Gastroesophageal sphincter (tissue), 4 donors: ENCODE data around the gene EXOC6B. TPM values are rescaled to one million over a fixed set of nuclear protein-coding genes. Genes with fewer than 3 reads are reported as not detected.

Source experiments
- ATAC-seq: fragments of 150-250 bp; one replicate; pipeline ENCODE4 v1.9.1; 2016; ENCODE audit warnings: mild to moderate bottlenecking, moderate library complexity
- H3K27ac ChIP-seq, 4 donors: fragments of 200-600 bp; sonication (generic) in 3 of 4; 1 replicate in 3 of 4; 2 replicates in 1 of 4; pipeline ENCODE4 v1.5.1; 2016 to 2019
- H3K27me3 ChIP-seq: fragments of 200-600 bp; sonication (generic); one replicate; pipeline ENCODE4 v1.5.1; 2019
- H3K36me3 ChIP-seq, 2 donors: fragments of 200-600 bp; sonication (generic); one replicate each; pipeline ENCODE4 v1.5.1; 2019; ENCODE audit warnings: control low read depth in 1 of 2
- H3K4me1 ChIP-seq, 3 donors: fragments of 200-600 bp; sonication (generic); 1 replicate in 2 of 3; 2 replicates in 1 of 3; pipeline ENCODE4 v1.5.1; 2016 to 2019; ENCODE audit warnings: control low read depth in 2 of 3
- H3K4me3 ChIP-seq, 2 donors: fragments of 200-600 bp; sonication (generic); one replicate each; pipeline ENCODE4 v1.5.1; 2019; ENCODE audit warnings: mild to moderate bottlenecking in 1 of 2, moderate library complexity in 1 of 2
- H3K9me3 ChIP-seq, 3 donors: fragments of 200-600 bp; sonication (generic); one replicate each; pipeline ENCODE4 v1.5.1; 2017 to 2019; ENCODE audit warnings: control low read depth in 2 of 3
- EP300 ChIP-seq: sonication (generic); formaldehyde crosslinking; IDR thresholded peaks from one replicate; pipeline ENCODE4 v1.6.1; 2017; ENCODE audit warnings: antibody characterized with exemption, mild to moderate bottlenecking
- POLR2A ChIP-seq, 2 donors: fragments of 450-650 bp; IDR thresholded peaks; one replicate each; pipeline ENCODE4 v1.6.1; 2017; ENCODE audit warnings: antibody characterized with exemption in 2 of 2, mild to moderate bottlenecking in 2 of 2, moderate library complexity in 1 of 2
- POLR2AphosphoS5 ChIP-seq: sonication (generic); formaldehyde crosslinking; IDR thresholded peaks from one replicate; pipeline ENCODE4 v1.6.1; 2017; ENCODE audit warnings: antibody characterized with exemption
- WGBS, 2 donors: methylation state at CpG; one replicate each; pipeline ENCODE4 v1.1.5; 2018; ENCODE audit warnings: low coverage in 1 of 2; 5-methylcytosine and 5-hydroxymethylcytosine counted together
- total RNA-seq, 4 donors: library from RNA; depleted of rRNA; stranded (reverse); fragments of >200 nt; gene quantifications; one replicate each; pipeline ENCODE4 v1.1.0, GENCODE V29; 2016
- TF ChIP-seq, protein P1 (sequence below), 4 experiments: fragments of 200-600 bp in 2 of 4; fragments of 450-650 bp in 2 of 4; sonication (generic) in 1 of 4; IDR thresholded peaks; one replicate each; pipeline ENCODE4 v1.5.1; 2017 to 2019; ENCODE audit warnings: antibody characterized with exemption in 4 of 4, mild to moderate bottlenecking in 2 of 4, moderate library complexity in 2 of 4

Gene EXOC6B
- total RNA-seq, 4 donors from 2014 or later = 35.3 to 47.2 (median 41.2) TPM

DNA sequence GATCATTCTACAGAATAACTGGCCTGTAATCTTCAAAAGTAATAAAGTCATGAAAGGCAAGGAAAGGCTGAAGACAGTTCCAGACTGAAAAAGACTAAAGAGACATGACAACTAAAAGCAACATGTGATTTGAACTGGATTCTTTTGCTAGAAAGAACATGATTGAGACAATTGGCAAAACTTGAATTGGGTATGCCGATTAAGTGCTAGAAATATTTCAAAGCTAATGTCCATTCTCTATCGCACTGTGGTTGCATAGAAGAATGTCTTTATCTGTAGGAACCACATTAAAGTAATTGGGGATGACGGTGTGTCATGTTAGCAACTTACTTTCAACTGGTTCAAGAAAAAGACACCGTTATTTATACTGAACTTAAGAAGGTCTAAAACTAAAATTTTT is 98.5 kb downstream of the EXOC6B start:
- Histone ChIP-seq H3K27ac (no peak overlapping the region), H3K36me3 (no peaks in the 10 kb centered on the region), H3K4me3 (no peak overlapping the region), H3K4me1 (peaks cover 0 to 19% (median 3%) of the 10 kb centered on the region in 3 donors), H3K9me3 (no peaks in the 10 kb centered on the region), H3K27me3 (no peaks in the 10 kb centered on the region)
- no peak for TF ChIP-seq POLR2AphosphoS5
- no peak for TF ChIP-seq EP300
- TF ChIP-seq, protein P1, sequence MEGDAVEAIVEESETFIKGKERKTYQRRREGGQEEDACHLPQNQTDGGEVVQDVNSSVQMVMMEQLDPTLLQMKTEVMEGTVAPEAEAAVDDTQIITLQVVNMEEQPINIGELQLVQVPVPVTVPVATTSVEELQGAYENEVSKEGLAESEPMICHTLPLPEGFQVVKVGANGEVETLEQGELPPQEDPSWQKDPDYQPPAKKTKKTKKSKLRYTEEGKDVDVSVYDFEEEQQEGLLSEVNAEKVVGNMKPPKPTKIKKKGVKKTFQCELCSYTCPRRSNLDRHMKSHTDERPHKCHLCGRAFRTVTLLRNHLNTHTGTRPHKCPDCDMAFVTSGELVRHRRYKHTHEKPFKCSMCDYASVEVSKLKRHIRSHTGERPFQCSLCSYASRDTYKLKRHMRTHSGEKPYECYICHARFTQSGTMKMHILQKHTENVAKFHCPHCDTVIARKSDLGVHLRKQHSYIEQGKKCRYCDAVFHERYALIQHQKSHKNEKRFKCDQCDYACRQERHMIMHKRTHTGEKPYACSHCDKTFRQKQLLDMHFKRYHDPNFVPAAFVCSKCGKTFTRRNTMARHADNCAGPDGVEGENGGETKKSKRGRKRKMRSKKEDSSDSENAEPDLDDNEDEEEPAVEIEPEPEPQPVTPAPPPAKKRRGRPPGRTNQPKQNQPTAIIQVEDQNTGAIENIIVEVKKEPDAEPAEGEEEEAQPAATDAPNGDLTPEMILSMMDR (IDR thresholded peaks at IDR 0.05) = no peak
- TF ChIP-seq POLR2A (IDR thresholded peaks at IDR 0.05) = no peak
- 94 to 100% methylated on average over 4 of the region's 4 CpGs for WGBS, 2 donors
- ATAC-seq = no peak

DNA sequence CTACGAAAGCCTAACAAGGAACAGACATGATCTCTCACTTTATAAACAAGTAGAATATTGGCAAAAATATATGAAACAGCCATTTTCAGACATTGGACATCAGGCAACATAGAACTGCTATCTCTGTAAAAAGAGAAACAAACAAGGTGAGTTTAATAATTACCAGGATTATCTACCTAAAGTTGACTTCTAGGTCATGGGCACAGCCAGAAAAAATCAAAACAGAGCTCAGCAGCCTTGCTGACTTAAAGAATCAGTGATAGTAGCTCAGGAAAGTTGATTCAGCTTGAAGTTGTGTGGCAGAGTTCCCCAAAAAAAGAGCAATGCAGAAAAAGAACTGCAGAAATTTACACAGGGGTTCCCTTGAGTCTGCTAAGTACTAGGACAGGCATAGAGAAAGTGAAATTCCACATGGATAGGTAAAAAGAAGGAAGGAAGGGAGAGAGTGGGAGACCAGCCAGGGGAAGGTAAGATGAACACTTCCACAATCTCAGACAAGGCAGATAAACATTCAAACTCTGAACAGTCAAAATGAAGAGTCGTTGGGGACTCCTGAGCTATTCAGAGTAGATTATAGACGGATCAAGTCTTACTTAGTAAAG is 102.0 kb downstream of the EXOC6B start:
- TF ChIP-seq, protein P1 (IDR thresholded peaks at IDR 0.05) = no peak
- TF ChIP-seq EP300 (no peak), POLR2AphosphoS5 (no peak), POLR2A (IDR thresholded peaks at IDR 0.05) (no peak)

DNA sequence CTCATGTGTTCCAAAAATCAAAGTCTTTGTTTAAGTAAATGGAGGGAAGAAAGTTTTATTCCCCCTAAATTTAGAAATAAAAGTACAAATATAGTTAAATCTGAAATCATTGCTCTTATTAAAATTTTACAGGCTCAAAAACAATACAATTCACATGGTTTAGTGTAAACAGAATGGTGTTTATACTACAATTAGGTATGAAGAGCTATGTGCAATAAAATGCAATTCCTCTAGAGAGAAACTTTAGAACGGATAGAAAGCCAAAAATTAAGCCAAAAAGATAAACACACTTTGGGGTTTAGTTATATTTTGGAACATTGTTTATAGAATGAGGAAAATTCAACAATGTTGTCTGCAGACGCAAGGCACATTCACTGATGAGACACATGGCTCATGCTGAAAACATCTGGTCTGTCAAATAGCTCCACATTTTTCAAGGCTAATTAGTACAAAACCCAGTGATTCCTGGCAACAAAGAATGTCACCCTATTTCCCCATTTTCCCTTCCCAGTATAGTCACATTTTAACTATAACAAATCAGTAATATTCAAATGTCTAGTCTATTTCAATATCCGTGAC is 103.3 kb downstream of the EXOC6B start:
- no peaks in the 10 kb centered on the region for H3K36me3 ChIP-seq
- no peaks in the 10 kb centered on the region for H3K27me3 ChIP-seq
- H3K4me1 ChIP-seq = peaks cover 0 to 18% (median 3%) of the 10 kb centered on the region in 3 donors
- no peak overlapping the region for H3K4me3 ChIP-seq
- H3K9me3 ChIP-seq = no peaks in the 10 kb centered on the region
- no peak overlapping the region for H3K27ac ChIP-seq
- ATAC-seq = no peak
- 33 to 34% methylated on average over 3 of the region's 3 CpGs for WGBS, 2 donors
- TF ChIP-seq EP300 (no peak), POLR2A (IDR thresholded peaks at IDR 0.05) (no peak), POLR2AphosphoS5 (peak; percentile 6)
- TF ChIP-seq, protein P1 (IDR thresholded peaks at IDR 0.05) = no peak

More for the DNA sequence above, 102.0 kb downstream of the EXOC6B start:
- Histone ChIP-seq H3K27me3 (no peaks in the 10 kb centered on the region), H3K9me3 (no peaks in the 10 kb centered on the region), H3K4me3 (no peak overlapping the region), H3K36me3 (no peaks in the 10 kb centered on the region), H3K27ac (no peak overlapping the region), H3K4me1 (peaks cover 0 to 18% (median 3%) of the 10 kb centered on the region in 3 donors)
- 42 to 70% methylated on average over 3 of the region's 3 CpGs for WGBS, 2 donors
- no peak for ATAC-seq

DNA sequence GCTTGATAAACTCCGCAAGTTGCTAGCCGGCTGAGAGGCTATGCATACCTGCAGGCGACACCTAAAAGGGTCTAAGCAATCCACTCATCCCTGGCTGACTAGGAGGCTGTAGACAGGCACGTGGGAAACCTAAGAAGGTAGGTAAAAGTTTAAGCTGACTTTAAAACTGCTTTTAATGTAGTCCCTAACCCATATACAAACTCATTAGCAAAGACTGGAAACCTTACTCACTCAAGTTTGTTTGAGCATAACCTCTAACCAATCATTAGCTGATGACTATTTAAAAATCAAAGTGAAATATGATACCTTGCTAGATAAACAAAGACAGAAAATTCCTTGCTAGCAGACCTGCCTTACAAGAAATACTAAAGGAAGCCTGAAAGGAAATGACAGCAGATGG is 106.4 kb downstream of the EXOC6B start:
- H3K27me3 ChIP-seq = no peaks in the 10 kb centered on the region
- no peak overlapping the region for H3K27ac ChIP-seq
- WGBS, 2 donors = 80 to 100% methylated on average over 2 to 4 of the region's 4 CpGs
- no peak overlapping the region for H3K4me3 ChIP-seq
- no peaks in the 10 kb centered on the region for H3K9me3 ChIP-seq
- TF ChIP-seq POLR2A (IDR thresholded peaks at IDR 0.05) = no peak
- TF ChIP-seq EP300 = no peak
- TF ChIP-seq, protein P1 (IDR thresholded peaks at IDR 0.05) = no peak
- TF ChIP-seq POLR2AphosphoS5 = no peak
- peaks cover 0 to 8% of the 10 kb centered on the region in 2 donors for H3K36me3 ChIP-seq
- ATAC-seq = no peak
- H3K4me1 ChIP-seq = peaks cover 0 to 18% (median 3%) of the 10 kb centered on the region in 3 donors

DNA sequence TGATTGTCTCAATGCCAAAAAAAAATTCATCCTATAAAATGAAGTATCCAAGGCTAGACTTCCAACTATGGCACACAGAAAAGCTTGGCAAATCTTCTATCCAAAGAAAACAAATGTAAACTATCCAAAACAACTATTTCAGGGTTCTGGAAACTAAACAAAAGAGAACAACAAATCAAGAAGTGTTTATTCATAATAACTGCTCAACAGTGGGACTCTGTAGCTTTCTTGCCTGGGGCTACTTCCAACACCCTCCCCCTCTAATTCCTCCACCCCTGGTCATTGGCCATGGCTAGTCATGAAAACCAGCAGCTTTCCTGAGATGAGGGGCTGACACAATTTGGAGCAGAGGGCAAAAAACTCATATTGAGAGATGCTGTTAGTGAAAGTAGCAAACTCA is 107.0 kb downstream of the EXOC6B start:
- Histone ChIP-seq H3K9me3 (no peaks in the 10 kb centered on the region), H3K36me3 (peaks cover 0 to 12% of the 10 kb centered on the region in 2 donors), H3K4me3 (no peak overlapping the region), H3K27ac (no peak overlapping the region), H3K27me3 (no peaks in the 10 kb centered on the region), H3K4me1 (peaks cover 0 to 16% (median 1%) of the 10 kb centered on the region in 3 donors)
- TF ChIP-seq, protein P1 (IDR thresholded peaks at IDR 0.05) = no peak
- TF ChIP-seq POLR2AphosphoS5 (no peak), POLR2A (IDR thresholded peaks at IDR 0.05) (no peak), EP300 (no peak)
- no peak for ATAC-seq
